ENCODE data around the gene EML1.

EML1 gene

GRCh38 chr14:99793213-99794150, at the start of gene EML1:
Gene EML1 (plus strand): TSS chr14:99793413. CDS start chr14:99793477, 64 bp downstream.
- Histone ChIP-seq H3K4me3 (ENCODE audit: low read length) (no peak within 1 kb of the TSS), H3K9ac (ENCODE audit: low read length) (peak within 1 kb of the TSS; percentile 45), H3K4me1 (ENCODE audit: control insufficient read depth, insufficient read depth, low read length) (no peaks in the 10 kb centered on the region), H3K36me3 (ENCODE audit: control insufficient read depth, insufficient read depth, low read length) (no peaks in the 10 kb centered on the region), H3K27me3 (ENCODE audit: control insufficient read depth, insufficient read depth, low read length) (peaks cover 38% of the 10 kb centered on the region), H3K9me3 (ENCODE audit: control insufficient read depth, low read length) (no peaks in the 10 kb centered on the region)

- Histone ChIP-seq H3K4me3 (ENCODE audit: low read length) (no peak overlapping the region), H3K4me1 (ENCODE audit: control insufficient read depth, insufficient read depth, low read length) (peaks cover 22% of the 10 kb centered on the region), H3K9me3 (ENCODE audit: control insufficient read depth, low read length) (no peaks in the 10 kb centered on the region), H3K9ac (ENCODE audit: low read length) (no peak overlapping the region), H3K27me3 (ENCODE audit: control insufficient read depth, insufficient read depth, low read length) (peaks cover 12% of the 10 kb centered on the region), H3K36me3 (ENCODE audit: control insufficient read depth, insufficient read depth, low read length) (no peaks in the 10 kb centered on the region)
Measured at GRCh38 chr14:99744199-99744872, 48.9 kb upstream of the EML1 start.

- Histone ChIP-seq H3K9ac (ENCODE audit: low read length) (no peak overlapping the region), H3K36me3 (ENCODE audit: control insufficient read depth, insufficient read depth, low read length) (no peaks in the 10 kb centered on the region), H3K27me3 (ENCODE audit: control insufficient read depth, insufficient read depth, low read length) (peaks cover 12% of the 10 kb centered on the region), H3K4me3 (ENCODE audit: low read length) (no peak overlapping the region), H3K9me3 (ENCODE audit: control insufficient read depth, low read length) (no peaks in the 10 kb centered on the region), H3K4me1 (ENCODE audit: control insufficient read depth, insufficient read depth, low read length) (peaks cover 23% of the 10 kb centered on the region)
Measured at GRCh38 chr14:99744873-99745224, 48.4 kb upstream of the EML1 start.

GRCh38 chr14:99745307-99745951, 47.8 kb upstream of the EML1 start:
- Histone ChIP-seq H3K4me1 (ENCODE audit: control insufficient read depth, insufficient read depth, low read length) (peaks cover 27% of the 10 kb centered on the region), H3K4me3 (ENCODE audit: low read length) (no peak overlapping the region), H3K36me3 (ENCODE audit: control insufficient read depth, insufficient read depth, low read length) (no peaks in the 10 kb centered on the region), H3K9me3 (ENCODE audit: control insufficient read depth, low read length) (no peaks in the 10 kb centered on the region), H3K9ac (ENCODE audit: low read length) (no peak overlapping the region), H3K27me3 (ENCODE audit: control insufficient read depth, insufficient read depth, low read length) (peaks cover 17% of the 10 kb centered on the region)

- H3K4me3 ChIP-seq (ENCODE audit: low read length) = no peak overlapping the region
- no peaks in the 10 kb centered on the region for H3K36me3 ChIP-seq (ENCODE audit: control insufficient read depth, insufficient read depth, low read length)
- H3K4me1 ChIP-seq (ENCODE audit: control insufficient read depth, insufficient read depth, low read length) = peaks cover 28% of the 10 kb centered on the region
- H3K27me3 ChIP-seq (ENCODE audit: control insufficient read depth, insufficient read depth, low read length) = peaks cover 34% of the 10 kb centered on the region
- H3K9me3 ChIP-seq (ENCODE audit: control insufficient read depth, low read length) = no peaks in the 10 kb centered on the region
- H3K9ac ChIP-seq (ENCODE audit: low read length) = no peak overlapping the region
Measured at GRCh38 chr14:99747167-99747566, 46.0 kb upstream of the EML1 start.

GRCh38 chr14:99747582-99748330, 45.5 kb upstream of the EML1 start:
- Histone ChIP-seq H3K9me3 (ENCODE audit: control insufficient read depth, low read length) (no peaks in the 10 kb centered on the region), H3K4me3 (ENCODE audit: low read length) (no peak overlapping the region), H3K9ac (ENCODE audit: low read length) (no peak overlapping the region), H3K27me3 (ENCODE audit: control insufficient read depth, insufficient read depth, low read length) (peaks cover 38% of the 10 kb centered on the region), H3K4me1 (ENCODE audit: control insufficient read depth, insufficient read depth, low read length) (peaks cover 34% of the 10 kb centered on the region), H3K36me3 (ENCODE audit: control insufficient read depth, insufficient read depth, low read length) (no peaks in the 10 kb centered on the region)

GRCh38 chr14:99748529-99748928, 44.7 kb upstream of the EML1 start:
- peaks cover 41% of the 10 kb centered on the region for H3K27me3 ChIP-seq (ENCODE audit: control insufficient read depth, insufficient read depth, low read length)
- peaks cover 36% of the 10 kb centered on the region for H3K4me1 ChIP-seq (ENCODE audit: control insufficient read depth, insufficient read depth, low read length)
- no peak overlapping the region for H3K4me3 ChIP-seq (ENCODE audit: low read length)
- no peaks in the 10 kb centered on the region for H3K9me3 ChIP-seq (ENCODE audit: control insufficient read depth, low read length)
- no peaks in the 10 kb centered on the region for H3K36me3 ChIP-seq (ENCODE audit: control insufficient read depth, insufficient read depth, low read length)
- no peak overlapping the region for H3K9ac ChIP-seq (ENCODE audit: low read length)

- H3K9ac ChIP-seq (ENCODE audit: low read length) = no peak overlapping the region
- H3K27me3 ChIP-seq (ENCODE audit: control insufficient read depth, insufficient read depth, low read length) = peaks cover 47% of the 10 kb centered on the region
- H3K4me1 ChIP-seq (ENCODE audit: control insufficient read depth, insufficient read depth, low read length) = peaks cover 36% of the 10 kb centered on the region
Measured at GRCh38 chr14:99749142-99749541, 44.1 kb upstream of the EML1 start.

GRCh38 chr14:99749763-99750715, 43.2 kb upstream of the EML1 start:
- Histone ChIP-seq H3K4me3 (ENCODE audit: low read length) (no peak overlapping the region), H3K27me3 (ENCODE audit: control insufficient read depth, insufficient read depth, low read length) (peaks cover 55% of the 10 kb centered on the region), H3K9ac (ENCODE audit: low read length) (no peak overlapping the region), H3K9me3 (ENCODE audit: control insufficient read depth, low read length) (no peaks in the 10 kb centered on the region), H3K4me1 (ENCODE audit: control insufficient read depth, insufficient read depth, low read length) (peaks cover 38% of the 10 kb centered on the region), H3K36me3 (ENCODE audit: control insufficient read depth, insufficient read depth, low read length) (no peaks in the 10 kb centered on the region)

More at GRCh38 chr14:99749142-99749541, 44.1 kb upstream of the EML1 start:
- H3K9me3 ChIP-seq (ENCODE audit: control insufficient read depth, low read length) = no peaks in the 10 kb centered on the region
- H3K4me3 ChIP-seq (ENCODE audit: low read length) = no peak overlapping the region
- H3K36me3 ChIP-seq (ENCODE audit: control insufficient read depth, insufficient read depth, low read length) = no peaks in the 10 kb centered on the region

GRCh38 chr14:99750746-99751450, 42.3 kb upstream of the EML1 start:
- Histone ChIP-seq H3K9me3 (ENCODE audit: control insufficient read depth, low read length) (no peaks in the 10 kb centered on the region), H3K27me3 (ENCODE audit: control insufficient read depth, insufficient read depth, low read length) (peaks cover 55% of the 10 kb centered on the region), H3K36me3 (ENCODE audit: control insufficient read depth, insufficient read depth, low read length) (no peaks in the 10 kb centered on the region), H3K4me3 (ENCODE audit: low read length) (no peak overlapping the region), H3K9ac (ENCODE audit: low read length) (no peak overlapping the region), H3K4me1 (ENCODE audit: control insufficient read depth, insufficient read depth, low read length) (peaks cover 41% of the 10 kb centered on the region)

All from mucosa of stomach (tissue), 1 donor.